Uterus (tissue), 4 donors: ENCODE measurements around the gene BTN3A1. TPM values are rescaled to one million over a fixed set of nuclear protein-coding genes. Genes with fewer than 3 reads are reported as not detected.
"Not testable (repeated sequence)": the region's sequence is repeated elsewhere in the genome, so short reads cannot be mapped to it uniquely, and the experiment has no call there.

Experiments used
- DNase-seq, 2 donors: peaks; one replicate each; pipeline ENCODE4 v3.0.0-alpha.2; 2019 to 2020
- H3K27ac ChIP-seq, 2 donors: fragments of 200-600 bp; sonication (generic); 1 replicate in 1 of 2; 2 replicates in 1 of 2; pipeline ENCODE4 v1.5.1; 2016 to 2018
- H3K27me3 ChIP-seq, 2 donors: fragments of 200-600 bp; sonication (generic); one replicate each; pipeline ENCODE4 v1.5.1; 2018 to 2019; ENCODE audit warnings: control low read depth in 1 of 2
- H3K36me3 ChIP-seq, 2 donors: fragments of 200-600 bp; sonication (generic); one replicate each; pipeline ENCODE4 v1.5.1; 2019; ENCODE audit warnings: control low read depth in 1 of 2
- H3K4me1 ChIP-seq, 2 donors: fragments of 200-600 bp; sonication (generic); one replicate each; pipeline ENCODE4 v1.5.1; 2018 to 2019; ENCODE audit warnings: control low read depth in 1 of 2
- H3K4me3 ChIP-seq, 2 donors: fragments of 200-600 bp; sonication (generic); 1 replicate in 1 of 2; 2 replicates in 1 of 2; pipeline ENCODE4 v1.5.1; 2018 to 2019; ENCODE audit warnings: mild to moderate bottlenecking in 1 of 2
- H3K9me3 ChIP-seq, 2 donors: fragments of 200-600 bp; sonication (generic); one replicate each; pipeline ENCODE4 v1.5.1; 2019; ENCODE audit warnings: control low read depth in 1 of 2
- CTCF ChIP-seq, 4 experiments: fragments of 200-600 bp in 2 of 4; fragments of 450-650 bp in 2 of 4; sonication (generic) in 2 of 4; IDR thresholded peaks; one replicate each; pipeline ENCODE4 v1.5.1; 2016 to 2019; ENCODE audit warnings: antibody characterized with exemption in 4 of 4, mild to moderate bottlenecking in 2 of 4, moderate library complexity in 1 of 4
- POLR2A ChIP-seq, 2 donors: fragments of 450-650 bp; IDR thresholded peaks; one replicate each; pipeline ENCODE4 v1.6.1; 2016; ENCODE audit warnings: antibody characterized with exemption in 2 of 2, mild to moderate bottlenecking in 1 of 2, moderate library complexity in 1 of 2
- intact Hi-C: fragments of 100-400 bp; cut with DNase I; formaldehyde crosslinking; loops from one replicate; pipeline ENCODE4 v1.15.1; 2023; ENCODE audit warnings: low total_unique reads
- total RNA-seq, 4 donors: library from RNA; depleted of rRNA in 3 of 4; stranded (reverse); fragments of >200 nt in 3 of 4; gene quantifications; one replicate each; pipeline versions ENCODE4 v1.1.0 to v1.2.4, GENCODE V29; 2014 to 2023
- donor health status: DM: yes; HTN: yes; CAD: no.

BTN3A1 gene
- total RNA-seq, 4 donors from 2014 or later = 9.1 to 64.2 (median 20.8) TPM

- no peak overlapping the region for H3K27ac ChIP-seq
- H3K27me3 ChIP-seq = no peaks in the 10 kb centered on the region
- H3K4me1 ChIP-seq = peaks cover 0 to 4% of the 10 kb centered on the region in 2 donors
- intact Hi-C loops = no loop called here
- H3K36me3 ChIP-seq = no peaks in the 10 kb centered on the region
- no peaks in the 10 kb centered on the region for H3K9me3 ChIP-seq
- TF ChIP-seq POLR2A (IDR thresholded peaks at IDR 0.05) (no peak), CTCF (IDR thresholded peaks at IDR 0.05) (no peak)
- no peak for DNase-seq
- no peak overlapping the region for H3K4me3 ChIP-seq
These were observed 35.0 kb upstream of the BTN3A1 start for GRCh38 chr6:26367114-26367513.

GRCh38 chr6:26371813-26372212, 30.3 kb upstream of the BTN3A1 start:
- H3K36me3 ChIP-seq, H3K27ac ChIP-seq, intact Hi-C loops, H3K4me1 ChIP-seq, H3K9me3 ChIP-seq, H3K27me3 ChIP-seq, H3K4me3 ChIP-seq, DNase-seq: not testable (repeated sequence)

GRCh38 chr6:26372308-26373144, 29.5 kb upstream of the BTN3A1 start:
- Histone ChIP-seq H3K9me3 (no peaks in the 10 kb centered on the region), H3K27me3 (no peaks in the 10 kb centered on the region), H3K4me1 (no peaks in the 10 kb centered on the region), H3K36me3 (no peaks in the 10 kb centered on the region), H3K27ac (no peak overlapping the region), H3K4me3 (no peak overlapping the region)
- DNase-seq = no peak
- intact Hi-C loops = no loop called here
- no peak for TF ChIP-seq CTCF (IDR thresholded peaks at IDR 0.05)
- no peak for TF ChIP-seq POLR2A (IDR thresholded peaks at IDR 0.05)

GRCh38 chr6:26375270-26375669, 26.8 kb upstream of the BTN3A1 start:
- H3K9me3 ChIP-seq = no peaks in the 10 kb centered on the region
- no peaks in the 10 kb centered on the region for H3K36me3 ChIP-seq
- DNase-seq = no peak
- TF ChIP-seq POLR2A (IDR thresholded peaks at IDR 0.05) = no peak
- H3K4me1 ChIP-seq = no peaks in the 10 kb centered on the region
- intact Hi-C loops = no loop called here
- no peaks in the 10 kb centered on the region for H3K27me3 ChIP-seq
- no peak overlapping the region for H3K4me3 ChIP-seq
- H3K27ac ChIP-seq = no peak overlapping the region

- DNase-seq = no peak
- Histone ChIP-seq H3K4me3 (no peak overlapping the region), H3K36me3 (no peaks in the 10 kb centered on the region), H3K4me1 (no peaks in the 10 kb centered on the region), H3K9me3 (no peaks in the 10 kb centered on the region), H3K27me3 (no peaks in the 10 kb centered on the region), H3K27ac (no peak overlapping the region)
- intact Hi-C loops = no loop called here
- TF ChIP-seq CTCF (IDR thresholded peaks at IDR 0.05) = no peak
- TF ChIP-seq POLR2A (IDR thresholded peaks at IDR 0.05) = no peak
These were observed 24.4 kb upstream of the BTN3A1 start for GRCh38 chr6:26377719-26378118.

- H3K9me3 ChIP-seq, H3K36me3 ChIP-seq, H3K27me3 ChIP-seq, H3K27ac ChIP-seq, H3K4me1 ChIP-seq, H3K4me3 ChIP-seq, intact Hi-C loops, DNase-seq: not testable (repeated sequence)
These were observed 23.9 kb upstream of the BTN3A1 start for GRCh38 chr6:26378143-26378542.
